ENCODE results near the gene PLPP1.

The PLPP1 gene

DNA sequence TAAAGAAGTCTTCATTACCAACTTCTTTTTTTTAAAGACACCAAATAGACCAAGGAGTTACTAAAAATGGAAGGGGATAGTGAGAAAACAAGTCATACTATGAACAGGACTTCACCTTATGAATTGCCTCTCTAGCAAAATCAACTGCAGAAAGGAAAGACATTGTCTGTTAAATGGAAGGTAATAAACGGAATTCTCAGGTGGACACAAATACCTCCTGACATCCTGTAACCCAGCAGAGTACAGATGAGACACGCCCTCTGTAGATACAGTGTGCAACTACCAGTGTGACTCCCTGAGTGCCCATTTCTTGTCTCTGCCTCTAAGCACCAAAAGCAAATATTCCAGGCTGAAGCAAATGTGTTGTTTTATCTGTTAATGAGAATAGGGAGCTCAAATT lies 12.2 kb upstream of the PLPP1 start:
- TF ChIP-seq POLR2A (IDR thresholded peaks at IDR 0.05; ENCODE audit: extremely low read depth, insufficient read length) (no peak), MYC (IDR thresholded peaks at IDR 0.05; ENCODE audit: low read depth, low read length) (no peak)
- TF ChIP-seq, protein P1, sequence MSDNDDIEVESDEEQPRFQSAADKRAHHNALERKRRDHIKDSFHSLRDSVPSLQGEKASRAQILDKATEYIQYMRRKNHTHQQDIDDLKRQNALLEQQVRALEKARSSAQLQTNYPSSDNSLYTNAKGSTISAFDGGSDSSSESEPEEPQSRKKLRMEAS (IDR thresholded peaks at IDR 0.05; ENCODE audit: low read depth, low read length): no peak
- TF ChIP-seq, protein P2, sequence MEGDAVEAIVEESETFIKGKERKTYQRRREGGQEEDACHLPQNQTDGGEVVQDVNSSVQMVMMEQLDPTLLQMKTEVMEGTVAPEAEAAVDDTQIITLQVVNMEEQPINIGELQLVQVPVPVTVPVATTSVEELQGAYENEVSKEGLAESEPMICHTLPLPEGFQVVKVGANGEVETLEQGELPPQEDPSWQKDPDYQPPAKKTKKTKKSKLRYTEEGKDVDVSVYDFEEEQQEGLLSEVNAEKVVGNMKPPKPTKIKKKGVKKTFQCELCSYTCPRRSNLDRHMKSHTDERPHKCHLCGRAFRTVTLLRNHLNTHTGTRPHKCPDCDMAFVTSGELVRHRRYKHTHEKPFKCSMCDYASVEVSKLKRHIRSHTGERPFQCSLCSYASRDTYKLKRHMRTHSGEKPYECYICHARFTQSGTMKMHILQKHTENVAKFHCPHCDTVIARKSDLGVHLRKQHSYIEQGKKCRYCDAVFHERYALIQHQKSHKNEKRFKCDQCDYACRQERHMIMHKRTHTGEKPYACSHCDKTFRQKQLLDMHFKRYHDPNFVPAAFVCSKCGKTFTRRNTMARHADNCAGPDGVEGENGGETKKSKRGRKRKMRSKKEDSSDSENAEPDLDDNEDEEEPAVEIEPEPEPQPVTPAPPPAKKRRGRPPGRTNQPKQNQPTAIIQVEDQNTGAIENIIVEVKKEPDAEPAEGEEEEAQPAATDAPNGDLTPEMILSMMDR (IDR thresholded peaks at IDR 0.05; ENCODE audit: low read depth, low read length): no peak
- H3K4me3 ChIP-seq (ENCODE audit: low read depth, low read length): no peak overlapping the region
- DNase-seq (ENCODE audit: low read depth): no peak

DNA sequence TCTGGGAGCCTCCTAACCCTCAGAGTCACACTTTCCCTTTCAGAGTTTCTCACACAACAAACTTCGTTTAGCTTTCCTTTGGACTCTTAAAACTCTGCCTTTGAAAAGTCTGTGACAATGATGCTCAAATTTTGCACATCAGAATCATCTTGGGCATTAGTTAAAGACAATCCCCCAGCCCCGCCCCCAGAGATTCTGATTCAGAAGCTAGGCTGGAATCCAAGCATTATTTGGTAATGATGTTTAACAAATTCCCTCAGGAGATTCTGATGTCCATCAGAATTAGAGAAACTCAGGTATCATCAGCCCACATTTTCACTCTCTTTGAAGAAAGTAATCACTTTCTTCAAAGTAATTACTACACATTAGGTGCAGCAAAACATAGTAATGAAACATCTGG lies 9.6 kb upstream of the PLPP1 start:
- TF ChIP-seq, protein P1 (IDR thresholded peaks at IDR 0.05; ENCODE audit: low read depth, low read length): no peak
- TF ChIP-seq, protein P2 (IDR thresholded peaks at IDR 0.05; ENCODE audit: low read depth, low read length): no peak
- no peak for TF ChIP-seq MYC (IDR thresholded peaks at IDR 0.05; ENCODE audit: low read depth, low read length)
- no peak for TF ChIP-seq POLR2A (IDR thresholded peaks at IDR 0.05; ENCODE audit: extremely low read depth, insufficient read length)
- no peak overlapping the region for H3K4me3 ChIP-seq (ENCODE audit: low read depth, low read length)
- no peak for DNase-seq (ENCODE audit: low read depth)

DNA sequence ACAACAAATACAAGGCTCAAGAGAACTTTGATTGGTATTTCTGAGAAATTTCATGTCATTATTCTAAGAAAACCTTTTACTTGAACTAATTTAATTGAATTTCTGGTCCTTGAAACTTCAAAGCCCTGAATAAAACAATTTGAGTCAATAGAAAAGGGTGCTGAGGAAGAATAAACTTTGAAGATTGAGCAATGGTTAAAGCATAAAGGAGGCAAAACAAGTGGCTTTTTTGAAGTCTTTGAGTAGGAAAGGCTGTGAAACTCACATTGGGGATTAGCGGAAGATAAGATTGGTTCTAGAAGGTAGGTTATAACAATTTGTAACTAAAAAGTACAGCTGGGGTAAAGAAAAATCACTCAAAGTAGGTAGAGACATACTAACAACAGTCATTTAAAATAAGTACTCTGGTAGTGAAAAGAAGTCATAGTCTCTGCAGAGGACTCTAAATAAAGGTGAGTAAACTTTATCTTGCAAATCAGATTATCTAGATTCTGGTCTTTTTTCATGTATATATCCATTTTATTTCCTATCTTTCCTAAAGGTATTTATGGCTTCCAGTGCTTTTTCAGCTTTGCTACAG lies 6.4 kb upstream of the PLPP1 start:
- TF ChIP-seq, protein P1 (IDR thresholded peaks at IDR 0.05; ENCODE audit: low read depth, low read length): no peak
- TF ChIP-seq, protein P2 (IDR thresholded peaks at IDR 0.05; ENCODE audit: low read depth, low read length): no peak
- TF ChIP-seq MYC (IDR thresholded peaks at IDR 0.05; ENCODE audit: low read depth, low read length) (no peak), POLR2A (IDR thresholded peaks at IDR 0.05; ENCODE audit: extremely low read depth, insufficient read length) (no peak)

DNA sequence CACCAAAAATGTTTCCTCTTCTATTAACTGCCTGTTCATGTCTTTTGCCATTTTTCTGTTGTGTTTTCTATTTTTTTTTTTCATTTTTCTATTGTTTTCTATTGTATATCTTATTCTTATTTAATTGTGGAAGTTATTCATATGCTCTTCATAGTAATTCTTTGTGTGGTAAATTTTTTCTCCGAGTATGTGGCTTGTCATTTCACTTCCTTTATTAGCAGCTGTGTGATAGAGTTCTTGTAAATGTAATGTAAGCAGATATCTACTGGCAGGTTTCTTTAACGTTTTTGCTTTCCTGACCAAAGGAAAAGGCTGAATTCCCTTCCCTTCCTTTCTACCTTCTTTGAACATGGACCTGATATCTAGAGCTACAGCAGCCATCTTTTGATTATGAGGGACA lies 5.8 kb upstream of the PLPP1 start:
- no peak for DNase-seq (ENCODE audit: low read depth)
- TF ChIP-seq POLR2A (IDR thresholded peaks at IDR 0.05; ENCODE audit: extremely low read depth, insufficient read length) (no peak), MYC (IDR thresholded peaks at IDR 0.05; ENCODE audit: low read depth, low read length) (no peak)
- TF ChIP-seq, protein P1 (IDR thresholded peaks at IDR 0.05; ENCODE audit: low read depth, low read length): no peak
- TF ChIP-seq, protein P2 (IDR thresholded peaks at IDR 0.05; ENCODE audit: low read depth, low read length): no peak
- no peak overlapping the region for H3K4me3 ChIP-seq (ENCODE audit: low read depth, low read length)

More for the DNA sequence above, 6.4 kb upstream of the PLPP1 start:
- H3K4me3 ChIP-seq (ENCODE audit: low read depth, low read length): no peak overlapping the region
- no peak for DNase-seq (ENCODE audit: low read depth)

DNA sequence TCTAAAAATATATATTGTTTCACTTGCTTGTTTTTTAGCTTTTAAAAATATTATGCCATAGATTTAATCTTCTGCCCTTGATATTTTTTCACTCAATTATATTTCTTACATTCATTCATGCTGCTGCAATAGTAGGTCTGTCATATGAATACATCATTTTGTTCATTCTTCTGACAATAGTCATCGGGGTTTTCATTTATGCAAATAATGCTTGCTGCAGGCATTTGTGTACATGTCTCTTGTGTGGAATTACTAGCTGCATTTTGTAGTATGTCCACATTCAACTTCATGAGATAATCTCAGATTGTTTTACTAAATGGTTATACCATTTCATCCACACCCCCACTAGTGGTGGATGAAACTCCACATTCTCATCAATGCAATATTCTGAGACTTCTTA lies 5.3 kb upstream of the PLPP1 start:
- H3K4me3 ChIP-seq (ENCODE audit: low read depth, low read length): no peak overlapping the region
- TF ChIP-seq POLR2A (IDR thresholded peaks at IDR 0.05; ENCODE audit: extremely low read depth, insufficient read length) (no peak), MYC (IDR thresholded peaks at IDR 0.05; ENCODE audit: low read depth, low read length) (no peak)
- TF ChIP-seq, protein P2 (IDR thresholded peaks at IDR 0.05; ENCODE audit: low read depth, low read length): no peak
- TF ChIP-seq, protein P1 (IDR thresholded peaks at IDR 0.05; ENCODE audit: low read depth, low read length): no peak
- no peak for DNase-seq (ENCODE audit: low read depth)

Data from NB4 (cell line).